Measurements from ENCODE around the gene DDX6. TPM values are rescaled to one million over a fixed set of nuclear protein-coding genes. Genes with fewer than 3 reads are reported as not detected.

The DDX6 gene
- total and polyA plus RNA-seq, 2 experiments from 2014 or later: 68.3 to 205 TPM

- TF ChIP-seq REST (IDR thresholded peaks at IDR 0.05; ENCODE audit: unreplicated experiment) (no peak), JUNB (IDR thresholded peaks at IDR 0.05; ENCODE audit: unreplicated experiment) (no peak), NANOG (IDR thresholded peaks at IDR 0.05; ENCODE audit: borderline replicate concordance) (no peak)
These were observed 28.5 kb upstream of the DDX6 start (continued) for GRCh38 chr11:118819334-118820024.

- Histone ChIP-seq H3K4me3 (no peak overlapping the region), H3K9me2 (ENCODE audit: insufficient read depth) (no peaks in the 10 kb centered on the region), H2AFZ (no peak overlapping the region), H3K79me2 (replicated peaks; ENCODE audit: insufficient read depth) (no peaks in the 10 kb centered on the region), H3K4me2 (no peak overlapping the region), H3K36me3 (ENCODE audit: insufficient read depth) (no peaks in the 10 kb centered on the region), H4K20me1 (replicated peaks; ENCODE audit: insufficient read depth) (no peaks in the 10 kb centered on the region), H3K4me1 (ENCODE audit: insufficient read depth) (0 out of 2 replicates have a peak, but pooled peaks cover 3% of the 10 kb centered on the region), H3K27ac (ENCODE audit: low read depth) (no peak overlapping the region), H3K27me3 (ENCODE audit: insufficient read depth) (no peaks in the 10 kb centered on the region), H3F3A (replicated peaks; ENCODE audit: low read depth) (no peaks in the 10 kb centered on the region; the same call in 1 of the 2 replicates)
- TF ChIP-seq ZNF462 (CRISPR knock-in tag; IDR thresholded peaks at IDR 0.05) (no peak), ZNF331 (CRISPR knock-in tag; IDR thresholded peaks at IDR 0.05; ENCODE audit: low read depth) (no peak), NANOG (IDR thresholded peaks at IDR 0.05; ENCODE audit: borderline replicate concordance) (no peak), CREB1 (CRISPR knock-in tag; IDR thresholded peaks at IDR 0.05; ENCODE audit: low read depth) (no peak), POLR2AphosphoS5 (IDR thresholded peaks at IDR 0.05; ENCODE audit: low read depth) (no peak), STAT1 (IDR thresholded peaks at IDR 0.05; ENCODE audit: unreplicated experiment) (no peak)
- Mint-ChIP-seq H3K4me1 (peaks cover 8% of the 10 kb centered on the region; the same call in 2 of the 3 replicates), H3K36me3 (ENCODE audit: low read depth) (no peaks in the 10 kb centered on the region), H3K27me3 (ENCODE audit: insufficient read depth, low read depth, poor library complexity) (peaks cover 3% of the 10 kb centered on the region), H3K4me3 (no peak overlapping the region), H3K9me3 (no peaks in the 10 kb centered on the region), H3K27ac (no peak overlapping the region)
- no peak for DNase-seq (ENCODE audit: low spot score)
- ATAC-seq: no peak
These were observed 27.2 kb upstream of the DDX6 start for GRCh38 chr11:118818130-118818529.
